Caki2 (cell line): ENCODE results near the gene GLRX3. TPM values are rescaled to one million over a fixed set of nuclear protein-coding genes. Genes with fewer than 3 reads are reported as not detected.

ENCODE experiments used
- DNase-seq: peaks from one replicate; pipeline ENCODE4 v3.0.0-alpha.2; 2015; ENCODE audit warnings: low read depth
- in situ Hi-C: cut with HindIII; loops from 2 replicates; pipeline ENCODE4 v1.10.0; 2016; ENCODE audit warnings: low sequenced_read_pairs, low pct_unique_long_range_greater_than_20kb, mixed read lengths
- total RNA-seq: library from RNA; depleted of rRNA; stranded (reverse); fragments of >200 nt; shearing (Covaris generic); gene quantifications from 2 replicates; pipeline ENCODE4 v1.2.3, GENCODE V29; 2014; ENCODE audit warnings: low replicate concordance

The GLRX3 gene
- total RNA-seq, 1 experiment from 2014 or later, result 332 TPM

- DNase-seq, result no peak
- in situ Hi-C loops, result no loop called here
Measured at GRCh38 chr10:130177250-130177649, 41.1 kb downstream of the GLRX3 start.

- in situ Hi-C loops, result no loop called here
- DNase-seq, result peak; percentile 35
Measured at GRCh38 chr10:130179640-130180039, 43.4 kb downstream of the GLRX3 start.

- in situ Hi-C loops, result no loop called here
- DNase-seq, result no peak
Measured at GRCh38 chr10:130180416-130180815, 44.2 kb downstream of the GLRX3 start.

GRCh38 chr10:130181858-130182257 is 45.7 kb downstream of the GLRX3 start:
- in situ Hi-C loops, result no loop called here
- no peak for DNase-seq

GRCh38 chr10:130185591-130185990 is 49.4 kb downstream of the GLRX3 start:
- DNase-seq, result no peak
- in situ Hi-C loops, result no loop called here

GRCh38 chr10:130188195-130189175 is 52.3 kb downstream of the GLRX3 start:
- DNase-seq, result no peak
- in situ Hi-C loops, result no loop called here

GRCh38 chr10:130189608-130190054 is 53.4 kb downstream of the GLRX3 start:
- no peak for DNase-seq
- in situ Hi-C loops, result no loop called here

GRCh38 chr10:130190055-130190736 is 54.0 kb downstream of the GLRX3 start:
- in situ Hi-C loops, result no loop called here
- peak; percentile 84 for DNase-seq

- no peak for DNase-seq
- in situ Hi-C loops, result no loop called here
Measured at GRCh38 chr10:130190737-130191115, 54.5 kb downstream of the GLRX3 start.

- in situ Hi-C loops, result no loop called here
- no peak for DNase-seq
Measured at GRCh38 chr10:130191380-130191779, 55.2 kb downstream of the GLRX3 start.

GRCh38 chr10:130192276-130192848 is 56.2 kb downstream of the GLRX3 start:
- in situ Hi-C loops, result no loop called here
- no peak for DNase-seq

GRCh38 chr10:130193033-130193432 is 56.8 kb downstream of the GLRX3 start:
- in situ Hi-C loops, result no loop called here
- DNase-seq, result no peak

- in situ Hi-C loops, result no loop called here
- no peak for DNase-seq
Measured at GRCh38 chr10:130193493-130194193, 57.5 kb downstream of the GLRX3 start.

GRCh38 chr10:130194194-130194990 is 58.2 kb downstream of the GLRX3 start:
- in situ Hi-C loops, result no loop called here
- no peak for DNase-seq

GRCh38 chr10:130194991-130195645 is 58.9 kb downstream of the GLRX3 start:
- in situ Hi-C loops, result no loop called here
- DNase-seq, result no peak

GRCh38 chr10:130195746-130196294 is 59.6 kb downstream of the GLRX3 start:
- in situ Hi-C loops, result no loop called here

More at GRCh38 chr10:130195746-130196294, 59.6 kb downstream of the GLRX3 start:
- DNase-seq, result no peak
